Endothelial cell of umbilical vein (primary cell): ENCODE measurements around the gene TPCN1. TPM values are rescaled to one million over a fixed set of nuclear protein-coding genes. Genes with fewer than 3 reads are reported as not detected.

Experiments used
- BruUV-seq: library from RNA; stranded (reverse); fragments of 400-500 nt; replicated peaks from 2 replicates; lab custom pipeline; 2021; lab: Mats Ljungman, UMichigan
- CTCF ChIA-PET: fragments of 300-600, 350-600 bp; sonication (Branson Sonifier 250); formaldehyde crosslinking; loops from one replicate; lab custom pipeline; 2021; ENCODE audit warnings: antibody characterized with exemption, inconsistent platforms; lab: Charles Lee
- POLR2A ChIA-PET: fragments of 300-600, 350-600 bp; sonication (Branson Sonifier 250); formaldehyde crosslinking; loops from one replicate; lab custom pipeline; 2021; ENCODE audit warnings: antibody characterized with exemption, inconsistent platforms; lab: Charles Lee
- DNase-seq: peaks from one replicate; pipeline ENCODE4 v3.0.0-alpha.2; 2011; ENCODE audit warnings: low read depth, low spot score
- FAIRE-seq: peaks from 2 replicates; lab custom pipeline; 2011; peaks lifted over from hg19 to GRCh38; lab: Jason Lieb, UNC
- H2AFZ ChIP-seq: 2 replicates; pipeline ENCODE4 v1.6.0; 2012; ENCODE audit warnings: low read depth, low read length, control low read depth, inconsistent platforms
- H3K27ac ChIP-seq: 2 replicates; pipeline ENCODE4 v1.5.1; 2011; ENCODE audit warnings: low read depth, mild to moderate bottlenecking, control low read depth, low read length, moderate library complexity; ENCODE audit not compliant: insufficient read depth
- H3K27me3 ChIP-seq, 2 experiments: 2 replicates each; pipeline versions ENCODE4 v1.6.0 to v1.6.1; 2011; ENCODE audit warnings: low read length in 2 of 2, mixed read lengths in 1 of 2; ENCODE audit not compliant: control insufficient read depth in 2 of 2, insufficient read depth in 2 of 2
- H3K36me3 ChIP-seq, 2 experiments: 2 replicates in 1 of 2; 3 replicates in 1 of 2; pipeline ENCODE4 v1.5.1; 2011; ENCODE audit warnings: low read length in 2 of 2, mild to moderate bottlenecking in 1 of 2, moderate library complexity in 1 of 2; ENCODE audit not compliant: control insufficient read depth in 2 of 2, insufficient read depth in 2 of 2; ENCODE audit errors: extremely low read depth in 1 of 2
- H3K4me1 ChIP-seq: 3 replicates; pipeline ENCODE4 v1.5.1; 2011; ENCODE audit warnings: mild to moderate bottlenecking, low read length; ENCODE audit not compliant: control insufficient read depth, insufficient read depth; ENCODE audit errors: extremely low read depth
- H3K4me2 ChIP-seq: 2 replicates; pipeline ENCODE4 v1.6.1; 2011; ENCODE audit warnings: low read length, control low read depth, mixed read lengths; ENCODE audit not compliant: insufficient read depth
- H3K4me3 ChIP-seq, 3 experiments: fragments of 200-600 bp in 1 of 3; sonication (generic), shearing (Covaris generic) in 1 of 3; replicated peaks in 1 of 3; 2 replicates each; pipeline ENCODE4 v1.5.1; 2011 to 2016; ENCODE audit warnings: control low read depth in 3 of 3, low read length in 3 of 3, mild to moderate bottlenecking in 2 of 3, inconsistent platforms in 1 of 3, low read depth in 1 of 3, moderate library complexity in 1 of 3; ENCODE audit not compliant: insufficient read depth in 1 of 3
- H3K79me2 ChIP-seq: 2 replicates; pipeline ENCODE4 v1.6.0; 2012; ENCODE audit warnings: low read length, inconsistent platforms; ENCODE audit not compliant: control insufficient read depth, insufficient read depth
- H3K9ac ChIP-seq: replicated peaks from 2 replicates; pipeline ENCODE3; 2011; ENCODE audit warnings: low read length, control low read depth; ENCODE audit not compliant: insufficient read depth; ENCODE audit errors: extremely low read depth
- H3K9me1 ChIP-seq: replicated peaks from 3 replicates; pipeline ENCODE4 v1.6.0; 2011; ENCODE audit warnings: mild to moderate bottlenecking, low read length; ENCODE audit not compliant: control insufficient read depth, insufficient read depth; ENCODE audit errors: extremely low read depth
- H3K9me3 ChIP-seq: replicated peaks from 2 replicates; pipeline ENCODE4 v1.5.1; 2012; ENCODE audit warnings: low read length, inconsistent platforms; ENCODE audit not compliant: control insufficient read depth, insufficient read depth
- H4K20me1 ChIP-seq: replicated peaks from 2 replicates; pipeline ENCODE3; 2011; ENCODE audit warnings: mild to moderate bottlenecking, low read length; ENCODE audit not compliant: control insufficient read depth, insufficient read depth; ENCODE audit errors: extremely low read depth
- CTCF ChIP-seq, 2 donors: IDR thresholded peaks; 1 replicate in 1 of 2; 2 replicates in 1 of 2; pipeline ENCODE4 v1.5.1; 2011; ENCODE audit warnings: low read length in 2 of 2, mild to moderate bottlenecking in 2 of 2, moderate library complexity in 2 of 2, control low read depth in 1 of 2, inconsistent platforms in 1 of 2, low read depth in 1 of 2; ENCODE audit not compliant: insufficient read depth in 1 of 2; ENCODE audit errors: extremely low read depth in 1 of 2
- EZH2 ChIP-seq: IDR thresholded peaks from 2 replicates; pipeline ENCODE4 v1.6.1; 2012; ENCODE audit warnings: borderline replicate concordance, low read depth, mild to moderate bottlenecking, moderate library complexity, low read length, inconsistent platforms; ENCODE audit not compliant: severe bottlenecking
- FOS ChIP-seq: IDR thresholded peaks from 2 replicates; pipeline ENCODE4 v1.6.1; 2011; ENCODE audit warnings: mild to moderate bottlenecking, low read length, moderate library complexity, borderline replicate concordance; ENCODE audit not compliant: insufficient read depth
- GATA2 ChIP-seq: IDR thresholded peaks from 2 replicates; pipeline ENCODE4 v1.7.0; 2011; ENCODE audit warnings: low read depth, mild to moderate bottlenecking, moderate library complexity, mixed read lengths, low read length; ENCODE audit not compliant: insufficient read length, insufficient read depth
- JUN ChIP-seq: IDR thresholded peaks from 2 replicates; pipeline ENCODE4 v1.6.1; 2011; ENCODE audit warnings: borderline replicate concordance, low read depth; ENCODE audit not compliant: insufficient read length, insufficient read depth
- MAX ChIP-seq: IDR thresholded peaks from 2 replicates; pipeline ENCODE4 v1.6.1; 2011; ENCODE audit not compliant: insufficient read depth, insufficient read length
- MYC ChIP-seq: IDR thresholded peaks from one replicate; pipeline ENCODE4 v1.6.1; 2011; ENCODE audit warnings: mild to moderate bottlenecking, low read depth, low read length
- POLR2A ChIP-seq: IDR thresholded peaks from 2 replicates; pipeline ENCODE4 v1.6.1; 2012; ENCODE audit warnings: low read depth, mild to moderate bottlenecking, control low read depth, low read length
- POLR2AphosphoS5 ChIP-seq: IDR thresholded peaks from 2 replicates; pipeline ENCODE4 v1.6.1; 2012; ENCODE audit warnings: low read depth, mild to moderate bottlenecking, control low read depth, low read length, moderate library complexity; ENCODE audit not compliant: insufficient read depth
- dilution Hi-C: fragments of 300-500 bp; cut with MboI; formaldehyde crosslinking; loops from one replicate; pipeline ENCODE4 v1.15.0; 2019; ENCODE audit warnings: low sequenced_read_pairs; ENCODE audit not compliant: extremely low pct_ligation_motif_present
- intact Hi-C: fragments of 100-400 bp; cut with micrococcal nuclease; formaldehyde crosslinking; loops from one replicate; pipeline ENCODE4 v1.10.0; 2022
- polyA plus RNA-seq, 4 experiments: library from polyadenylated mRNA; depleted of rRNA in 3 of 4; stranded (reverse) in 3 of 4; unstranded in 1 of 4; fragments of >200 nt; gene quantifications; 2 replicates each; pipeline versions ENCODE4 v1.2.1 to v1.2.3, GENCODE V29; 2011 to 2012; ENCODE audit warnings: missing spikeins in 1 of 4
- total RNA-seq: library from RNA; stranded (reverse); gene quantifications from 2 replicates; pipeline ENCODE4 v1.2.3, GENCODE V29; 2021

The TPCN1 gene
- total and polyA plus RNA-seq, 2 donors (not counting 3 experiments of a cell fraction or from before 2014, with no cell fraction given): 19.5 to 28.3 TPM

- no peaks in the 10 kb centered on the region for H3K36me3 ChIP-seq
- H3K4me2 ChIP-seq: peak overlapping the region; percentile 94
- H3K27ac ChIP-seq: peak overlapping the region; percentile 12
- ChIA-PET CTCF (interaction anchor here (0.7 to 2.1 kb wide), 8 partner anchors 15 to 203 kb away, joined by 3 to 9 read pairs (median 4); no protein-coding TSS in a partner anchor), POLR2A (interaction anchor here (0.9 to 2.7 kb wide), 7 partner anchors 10 to 77 kb away, joined by 3 to 15 read pairs (median 5); partner anchors contain the start of gene DDX54)
- TSS peak; percentile 56 for BruUV-seq
- H3K27me3 ChIP-seq: no peaks in the 10 kb centered on the region
- peak overlapping the region; percentile 71 for H3K9ac ChIP-seq
- no peaks in the 10 kb centered on the region for H4K20me1 ChIP-seq
- no peaks in the 10 kb centered on the region for H3K9me3 ChIP-seq
- peak overlapping the region; percentile 40 to 98 (median 69) for H3K4me3 ChIP-seq
- peaks cover 6% of the 10 kb centered on the region for H3K79me2 ChIP-seq
- DNase-seq (peak; percentile 35), FAIRE-seq (peak; percentile 72)
- TF ChIP-seq POLR2A: no peak
- no peak for TF ChIP-seq CTCF (IDR thresholded peaks at IDR 0.05; ENCODE audit: extremely low read depth in 1 of 2, insufficient read depth in 1 of 2, low read depth in 1 of 2, low read length in 2 of 2)
- TF ChIP-seq POLR2AphosphoS5: no peak
- TF ChIP-seq GATA2: no peak
- no peak for TF ChIP-seq JUN
- TF ChIP-seq FOS: no peak
- TF ChIP-seq EZH2: no peak
- no peak for TF ChIP-seq MYC
- no peak for TF ChIP-seq MAX
- intact Hi-C loops: loop anchor here (1.0 to 10.0 kb wide), 6 partner anchors 9 to 136 kb away; partner anchors contain the start of genes DDX54, PLBD2, RITA1 and SLC8B1
- dilution Hi-C loops: no loop called here
- no peaks in the 10 kb centered on the region for H3K9me1 ChIP-seq
- H2AFZ ChIP-seq: no peak overlapping the region
- peaks cover 23% of the 10 kb centered on the region for H3K4me1 ChIP-seq
These were observed 899 bp downstream of the TPCN1 start for GRCh38 chr12:113221997-113222729.
